Activated CD8-positive, alpha-beta T cell treated with anti-CD3 and anti-CD28 coated beads, Interleukin-2, amount 10 ng/mL, durations not matched to agents 7 days and 5 days (primary cell): Measurements from ENCODE around the gene CKAP2L. TPM values are rescaled to one million over a fixed set of nuclear protein-coding genes. Genes with fewer than 3 reads are reported as not detected.
"Not testable (repeated sequence)": the region's sequence is repeated elsewhere in the genome, so short reads cannot be mapped to it uniquely, and the experiment has no call there.

Experiments
- ATAC-seq: fragments of 150-1000 bp; cut with Tn5 transposase; one replicate; pipeline ENCODE4 v1.10.0; 2021; ENCODE audit warnings: moderate library complexity
- CTCF ChIA-PET: fragments of 350-600 bp; sonication (Branson Sonifier 250); formaldehyde crosslinking; loops from one replicate; lab custom pipeline; 2021; ENCODE audit warnings: antibody characterized with exemption; lab: Charles Lee
- POLR2A ChIA-PET: fragments of 350-600 bp; sonication (Branson Sonifier 250); formaldehyde crosslinking; loops from one replicate; lab custom pipeline; 2021; ENCODE audit warnings: antibody characterized with exemption; lab: Charles Lee
- DNase-seq: peaks from one replicate; pipeline ENCODE4 v3.0.0-alpha.2; 2020
- H3K27ac Mint-ChIP-seq: one replicate; pipeline ENCODE4 v1.8.0; 2021; ENCODE audit warnings: mild to moderate bottlenecking, mixed read lengths
- H3K27me3 Mint-ChIP-seq: one replicate; pipeline ENCODE4 v1.8.0; 2021; ENCODE audit warnings: low read depth, mixed read lengths
- H3K36me3 Mint-ChIP-seq: one replicate; pipeline ENCODE4 v1.8.0; 2021; ENCODE audit warnings: low read depth, mixed read lengths
- H3K4me1 Mint-ChIP-seq: one replicate; pipeline ENCODE4 v1.8.0; 2021; ENCODE audit warnings: low read depth, mixed read lengths
- H3K4me3 Mint-ChIP-seq: one replicate; pipeline ENCODE4 v1.8.0; 2021; ENCODE audit warnings: mild to moderate bottlenecking, mixed read lengths
- H3K9me3 Mint-ChIP-seq: one replicate; pipeline ENCODE4 v1.8.0; 2022; ENCODE audit warnings: mixed read lengths; ENCODE audit not compliant: insufficient read depth
- total RNA-seq, 2 experiments: library from RNA; stranded (reverse); gene quantifications; one replicate each; pipeline ENCODE4 v1.2.3, GENCODE V29; 2021

Gene CKAP2L
- total RNA-seq, 2 experiments from 2014 or later, result 59.3 to 63.4 TPM

DNA sequence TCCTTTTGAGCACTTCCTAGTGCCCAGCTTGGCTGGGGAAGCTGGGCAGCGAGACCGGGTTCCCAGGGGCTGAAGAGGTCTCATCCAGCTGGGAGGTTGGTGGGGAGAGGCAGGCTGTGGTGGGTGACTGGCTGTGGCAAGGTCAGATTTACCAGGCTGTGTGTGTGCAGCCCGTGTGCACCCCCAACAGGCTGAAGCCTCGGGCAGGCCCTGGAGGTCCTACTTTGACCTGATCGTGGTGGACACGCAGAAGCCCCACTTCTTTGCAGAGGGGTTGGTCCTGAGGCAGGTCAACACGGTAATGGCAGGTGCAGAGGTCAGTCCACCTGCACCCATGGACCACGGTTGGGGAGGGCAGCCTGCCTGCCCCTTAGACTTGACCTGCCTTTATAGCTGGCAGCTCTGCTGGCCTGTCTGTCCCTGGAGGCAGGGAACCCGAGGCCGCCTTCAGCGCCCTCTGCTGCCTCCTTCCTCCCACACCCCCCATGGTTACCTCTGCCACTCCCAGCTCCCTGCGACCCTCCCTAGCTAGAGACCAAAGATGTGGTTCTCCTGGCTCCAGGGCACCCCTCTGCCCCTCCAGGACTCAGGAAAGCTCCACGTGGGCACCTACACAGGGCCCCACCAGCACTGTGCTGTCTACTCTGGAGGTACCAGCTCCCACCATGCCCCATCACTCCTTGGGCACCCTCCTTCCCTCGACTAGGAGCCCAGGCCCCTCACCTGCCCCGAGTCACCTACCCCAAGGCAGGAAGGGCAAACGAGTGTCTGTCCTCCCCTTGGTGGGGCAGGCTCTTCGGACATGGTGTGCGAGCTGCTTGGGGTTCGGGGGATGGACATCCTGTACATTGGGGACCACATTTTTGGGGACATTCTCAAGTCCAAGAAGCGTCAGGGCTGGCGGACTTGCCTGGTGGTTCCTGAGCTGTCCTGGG lies 39.6 kb downstream of the CKAP2L start:
- H3K4me1 Mint-ChIP-seq, result peaks cover 12% of the 10 kb centered on the region
- no peak for DNase-seq
- no peak overlapping the region for H3K4me3 Mint-ChIP-seq
- no peak overlapping the region for H3K27ac Mint-ChIP-seq
- peaks cover 10% of the 10 kb centered on the region for H3K27me3 Mint-ChIP-seq
- ChIA-PET POLR2A (interaction anchor here (0.6 to 2.2 kb wide), 4 partner anchors 17 to 121 kb away, joined by 3 to 6 read pairs (median 4); no protein-coding TSS in a partner anchor), CTCF (interaction anchor here (0.9 to 10.0 kb wide), 19 partner anchors 9 to 141 kb away, joined by 3 to 335 read pairs (median 8); partner anchors contain the start of gene SLC20A1)
- H3K9me3 Mint-ChIP-seq, result no peaks in the 10 kb centered on the region
- H3K36me3 Mint-ChIP-seq, result no peaks in the 10 kb centered on the region
- ATAC-seq, result no peak

DNA sequence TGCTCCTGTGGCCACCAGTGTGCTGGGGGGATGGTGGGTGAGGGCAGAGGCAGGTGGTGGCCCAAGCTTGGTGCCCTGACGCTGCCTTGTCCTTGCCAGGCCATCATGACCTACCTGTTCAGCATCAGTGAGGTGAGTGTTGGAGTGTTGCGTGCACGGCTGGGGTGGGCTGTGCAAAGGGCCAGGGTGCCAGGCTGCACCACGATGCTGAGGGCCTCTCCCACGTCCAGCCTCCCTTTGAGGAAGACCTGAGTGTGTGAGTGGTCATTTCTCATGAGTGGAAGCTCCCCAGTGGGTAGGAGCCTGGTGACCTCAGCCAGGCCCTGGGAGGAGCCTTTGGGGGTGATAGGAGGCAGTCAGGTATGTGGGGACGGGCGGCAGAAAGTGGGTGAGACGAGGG lies 40.4 kb downstream of the CKAP2L start:
- Mint-ChIP-seq H3K4me1 (peaks cover 12% of the 10 kb centered on the region), H3K9me3 (no peaks in the 10 kb centered on the region), H3K27ac (no peak overlapping the region), H3K27me3 (peaks cover 10% of the 10 kb centered on the region), H3K36me3 (no peaks in the 10 kb centered on the region), H3K4me3 (no peak overlapping the region)
- ATAC-seq, result no peak
- ChIA-PET CTCF (interaction anchor here (1.0 to 10.0 kb wide), 8 partner anchors 32 to 123 kb away, joined by 3 to 335 read pairs (median 16); partner anchors contain the start of gene SLC20A1), POLR2A (interaction anchor here (2.2 kb wide), 1 partner anchor 97 kb away, joined by 6 read pairs; no protein-coding TSS in a partner anchor)
- no peak for DNase-seq

DNA sequence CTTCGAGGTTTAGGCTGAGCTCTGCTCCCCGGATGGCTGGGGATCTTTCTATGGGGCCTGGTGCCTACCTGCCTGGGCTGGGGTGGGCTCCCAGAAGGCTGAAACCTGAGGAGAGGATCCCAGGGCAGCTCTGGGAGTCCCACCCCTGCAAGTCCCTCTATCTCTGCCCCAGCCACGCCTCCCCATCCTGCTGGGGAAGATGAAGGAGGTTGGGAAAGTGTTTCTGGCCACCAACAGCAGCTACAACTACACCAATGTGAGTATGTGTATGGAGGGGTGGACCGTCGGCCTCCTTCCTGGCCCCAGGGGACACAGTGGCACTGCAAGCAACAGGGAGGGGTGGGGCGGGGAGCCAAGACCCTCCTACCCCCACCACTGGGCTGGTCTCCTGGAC lies 40.9 kb downstream of the CKAP2L start:
- Mint-ChIP-seq H3K36me3 (no peaks in the 10 kb centered on the region), H3K9me3 (no peaks in the 10 kb centered on the region), H3K4me1 (peaks cover 12% of the 10 kb centered on the region), H3K27ac (no peak overlapping the region), H3K4me3 (no peak overlapping the region), H3K27me3 (peaks cover 13% of the 10 kb centered on the region)
- DNase-seq (no peak), ATAC-seq (no peak)
- POLR2A ChIA-PET, result no interaction called here
- CTCF ChIA-PET, result interaction anchor here (0.6 to 10.0 kb wide), 6 partner anchors 10 to 123 kb away, joined by 3 to 335 read pairs (median 39); partner anchors contain the start of gene SLC20A1

DNA sequence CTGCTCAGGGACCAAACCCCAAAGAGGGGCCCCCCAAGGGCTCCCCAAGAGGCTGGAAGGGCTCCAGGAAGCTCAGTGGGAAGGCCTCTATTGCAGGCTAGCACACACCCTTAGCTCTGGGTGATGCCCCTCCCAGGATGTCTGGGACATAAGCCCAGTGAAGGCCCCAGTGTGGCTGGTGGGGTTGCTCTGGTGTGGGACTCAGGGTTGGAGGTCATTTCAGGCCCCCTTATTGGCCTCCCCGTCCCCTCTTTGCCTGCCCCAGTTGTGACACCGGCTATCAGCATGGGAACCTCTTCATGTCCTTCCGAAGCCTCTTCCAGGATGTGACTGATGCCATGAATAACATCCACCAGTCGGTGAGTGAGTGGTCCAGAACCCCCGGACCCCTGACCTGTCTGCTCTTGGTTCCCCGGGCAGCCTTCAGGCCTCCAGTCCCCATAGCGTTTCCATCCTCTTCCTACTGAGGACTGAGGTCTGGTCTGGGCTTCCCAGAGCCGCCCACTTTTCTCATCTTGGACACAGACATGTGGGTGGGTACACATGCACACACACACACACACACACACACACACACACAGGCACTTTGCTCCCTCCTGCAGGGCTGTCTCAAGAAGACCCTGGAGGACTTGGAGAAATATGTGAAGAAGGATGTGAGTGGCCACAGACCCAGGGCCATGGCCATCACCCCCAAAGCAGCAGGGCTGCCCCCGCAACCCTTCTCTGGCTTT lies 41.4 kb downstream of the CKAP2L start:
- peaks cover 7% of the 10 kb centered on the region for H3K27me3 Mint-ChIP-seq
- H3K9me3 Mint-ChIP-seq, result no peaks in the 10 kb centered on the region
- H3K36me3 Mint-ChIP-seq, result no peaks in the 10 kb centered on the region
- ChIA-PET POLR2A (interaction anchor here (0.7 kb wide), 1 partner anchor 78 kb away, joined by 4 read pairs; the partner anchor contains the start of gene SLC20A1), CTCF (interaction anchor here (0.6 to 10.0 kb wide), 5 partner anchors 10 to 122 kb away, joined by 3 to 335 read pairs (median 3); no protein-coding TSS in a partner anchor)
- H3K4me1 Mint-ChIP-seq, result peaks cover 12% of the 10 kb centered on the region
- H3K4me3 Mint-ChIP-seq, result no peak overlapping the region
- ATAC-seq (no peak), DNase-seq (no peak)
- peak overlapping the region; percentile 49 for H3K27ac Mint-ChIP-seq

DNA sequence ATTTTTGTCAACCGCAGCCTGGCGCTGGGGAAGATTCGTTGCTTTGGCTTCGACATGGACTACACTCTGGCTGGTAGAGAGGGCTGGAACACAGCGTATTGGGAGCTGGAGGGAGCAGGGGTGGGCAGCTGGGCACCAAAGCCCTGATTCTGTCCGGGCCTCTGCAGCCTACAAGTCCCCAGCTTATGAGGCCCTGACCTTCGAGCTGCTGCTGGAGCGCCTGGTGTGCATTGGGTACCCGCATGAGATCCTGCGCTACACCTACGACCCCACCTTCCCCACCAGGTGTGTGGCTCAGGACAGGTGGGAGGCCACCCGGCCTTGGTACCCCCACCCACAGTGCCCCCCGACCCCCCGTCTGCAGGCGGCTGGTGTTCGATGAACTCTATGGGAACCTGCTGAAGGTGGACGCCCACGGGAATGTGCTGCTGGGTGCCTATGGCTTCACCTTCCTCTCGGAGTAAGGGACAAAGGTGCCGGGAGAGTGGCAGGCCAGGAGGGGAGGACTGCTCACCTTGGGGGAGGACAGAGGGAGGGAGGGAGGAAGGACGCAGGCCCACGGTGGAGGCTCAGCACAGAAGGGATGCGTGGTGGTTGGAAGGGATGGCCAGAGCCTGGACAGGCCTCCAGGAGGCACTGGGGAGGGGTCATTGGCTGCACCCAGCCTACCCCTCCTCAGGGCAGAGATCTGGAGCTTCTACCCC lies 42.4 kb downstream of the CKAP2L start:
- H3K36me3 Mint-ChIP-seq, result no peaks in the 10 kb centered on the region
- H3K4me3 Mint-ChIP-seq, result no peak overlapping the region
- peaks cover 10% of the 10 kb centered on the region for H3K4me1 Mint-ChIP-seq
- POLR2A ChIA-PET, result interaction anchor here (0.7 kb wide), 1 partner anchor 77 kb away, joined by 4 read pairs; the partner anchor contains the start of gene SLC20A1
- CTCF ChIA-PET, result interaction anchor here (1.0 kb wide), 1 partner anchor 96 kb away, joined by 3 read pairs; no protein-coding TSS in a partner anchor
- H3K9me3 Mint-ChIP-seq, result no peaks in the 10 kb centered on the region
- DNase-seq, result no peak
- no peak overlapping the region for H3K27ac Mint-ChIP-seq
- ATAC-seq, result no peak
- H3K27me3 Mint-ChIP-seq, result peaks cover 9% of the 10 kb centered on the region

DNA sequence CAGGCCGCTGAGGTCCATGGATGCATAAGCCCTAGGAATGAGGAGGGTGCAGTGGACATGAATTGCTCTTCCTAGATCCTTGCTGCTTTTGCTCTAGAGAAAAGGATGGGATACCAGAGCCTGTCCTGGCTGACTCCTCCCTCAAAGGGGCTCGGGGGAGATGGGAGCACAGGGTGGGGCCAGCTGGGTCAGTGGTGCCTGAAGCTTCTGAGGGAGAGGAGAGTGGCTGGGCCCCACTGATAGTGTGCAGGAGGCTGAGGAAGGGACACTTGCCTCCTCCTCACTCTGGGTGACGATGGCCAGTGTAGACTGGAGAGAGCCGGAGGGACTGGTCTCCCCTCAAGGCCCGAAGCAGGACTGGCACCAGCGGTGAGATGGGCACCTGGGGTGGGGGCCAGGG lies 43.6 kb downstream of the CKAP2L start, which contains the start of gene NT5DC4:
TSS of gene NT5DC4 (plus strand) at position 236 of the 400 bp plus-strand sequence. CDS start at position 296, 60 bp downstream.
- peaks cover under 1% of the 10 kb centered on the region for H3K4me1 Mint-ChIP-seq
- no peaks in the 10 kb centered on the region for H3K36me3 Mint-ChIP-seq
- no peak within 1 kb of the TSS for H3K27ac Mint-ChIP-seq
- ATAC-seq (no peak), DNase-seq (no peak)
- H3K27me3 Mint-ChIP-seq, result peaks cover 11% of the 10 kb centered on the region
- H3K9me3 Mint-ChIP-seq, result no peaks in the 10 kb centered on the region
- ChIA-PET CTCF (interaction anchor here (1.4 kb wide), 1 partner anchor 15 kb away, joined by 3 read pairs; no protein-coding TSS in a partner anchor), POLR2A (no interaction called here)
- no peak within 1 kb of the TSS for H3K4me3 Mint-ChIP-seq

DNA sequence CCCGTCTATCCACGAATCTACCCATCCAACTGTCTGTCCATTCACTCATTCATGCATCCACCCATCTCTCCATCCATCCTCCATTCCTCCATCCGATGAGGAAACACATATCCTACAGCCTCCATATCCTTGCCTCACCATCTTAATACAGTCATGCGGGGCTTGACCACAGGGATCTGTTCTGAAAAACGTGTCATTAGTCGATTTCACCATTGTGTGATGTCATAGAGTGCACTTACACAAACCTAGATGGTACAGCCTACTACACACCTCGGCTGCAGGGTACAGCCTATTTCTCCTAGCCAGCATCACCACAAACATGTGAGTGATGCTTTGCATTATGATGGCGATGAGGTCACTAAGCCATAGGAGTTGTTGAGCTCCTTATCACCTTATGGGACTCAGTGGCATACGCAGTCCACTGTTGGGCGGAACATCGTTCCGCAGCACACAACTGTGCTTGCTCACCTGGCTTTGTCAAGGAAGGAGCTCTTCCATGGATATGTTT lies 45.5 kb downstream of the CKAP2L start:
- H3K27ac Mint-ChIP-seq, result no peak overlapping the region
- POLR2A ChIA-PET, result no interaction called here
- no peaks in the 10 kb centered on the region for H3K9me3 Mint-ChIP-seq
- no peak for DNase-seq
- CTCF ChIA-PET, result interaction anchor here (0.8 kb wide), 1 partner anchor 11 kb away, joined by 3 read pairs; no protein-coding TSS in a partner anchor
- H3K4me1 Mint-ChIP-seq, result no peaks in the 10 kb centered on the region
- H3K27me3 Mint-ChIP-seq, result peaks cover 16% of the 10 kb centered on the region
- no peaks in the 10 kb centered on the region for H3K36me3 Mint-ChIP-seq
- no peak overlapping the region for H3K4me3 Mint-ChIP-seq
- ATAC-seq, result no peak

DNA sequence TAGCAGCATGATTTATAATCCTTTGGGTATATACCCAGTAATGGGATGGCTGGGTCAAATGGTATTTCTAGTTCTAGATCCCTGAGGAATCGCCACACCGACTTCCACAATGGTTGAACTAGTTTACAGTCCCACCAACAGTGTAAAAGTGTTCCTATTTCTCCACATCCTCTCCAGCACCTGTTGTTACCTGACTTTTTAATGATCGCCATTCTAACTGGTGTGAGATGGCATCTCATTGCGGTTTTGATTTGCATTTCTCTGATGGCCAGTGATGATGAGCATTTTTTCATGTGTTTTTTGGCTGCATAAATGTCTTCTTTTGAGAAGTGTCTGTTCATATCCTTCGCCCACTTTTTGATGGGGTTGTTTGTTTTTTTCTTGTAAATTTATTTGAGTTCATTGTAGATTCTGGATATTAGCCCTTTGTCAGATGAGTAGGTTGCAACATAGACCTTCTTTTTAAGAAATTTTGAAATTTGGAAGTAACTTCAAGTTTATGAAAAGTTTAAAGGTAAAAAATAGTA lies 47.5 kb downstream of the CKAP2L start:
- H3K27ac Mint-ChIP-seq, CTCF ChIA-PET, H3K4me1 Mint-ChIP-seq, H3K4me3 Mint-ChIP-seq, H3K9me3 Mint-ChIP-seq, ATAC-seq, DNase-seq, H3K36me3 Mint-ChIP-seq, POLR2A ChIA-PET: not testable (repeated sequence)
- H3K27me3 Mint-ChIP-seq, result peaks cover 30% of the 10 kb centered on the region

DNA sequence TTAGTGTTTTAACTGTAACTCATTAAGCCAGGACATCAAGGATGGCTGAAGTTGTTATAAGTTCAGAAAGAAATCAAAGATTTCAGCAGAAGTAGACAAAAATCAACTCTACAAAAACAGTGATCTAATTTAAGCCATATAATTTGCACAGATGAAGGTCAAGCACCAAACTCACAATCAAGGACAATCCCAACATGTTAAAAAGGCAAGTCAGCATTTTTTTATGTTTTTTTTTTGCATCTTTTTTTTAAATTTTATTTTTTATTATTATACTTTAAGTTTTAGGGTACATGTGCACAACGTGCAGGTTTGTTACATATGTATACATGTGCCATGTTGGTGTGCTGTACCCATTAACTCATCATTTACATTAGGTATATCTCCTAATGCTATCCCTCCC lies 48.3 kb downstream of the CKAP2L start:
- H3K36me3 Mint-ChIP-seq, H3K9me3 Mint-ChIP-seq, ATAC-seq, H3K4me1 Mint-ChIP-seq, H3K27ac Mint-ChIP-seq, POLR2A ChIA-PET, DNase-seq, H3K4me3 Mint-ChIP-seq: not testable (repeated sequence)
- CTCF ChIA-PET, result interaction anchor here (1.5 kb wide), 1 partner anchor 10 kb away, joined by 3 read pairs; no protein-coding TSS in a partner anchor
- H3K27me3 Mint-ChIP-seq, result peaks cover 33% of the 10 kb centered on the region

DNA sequence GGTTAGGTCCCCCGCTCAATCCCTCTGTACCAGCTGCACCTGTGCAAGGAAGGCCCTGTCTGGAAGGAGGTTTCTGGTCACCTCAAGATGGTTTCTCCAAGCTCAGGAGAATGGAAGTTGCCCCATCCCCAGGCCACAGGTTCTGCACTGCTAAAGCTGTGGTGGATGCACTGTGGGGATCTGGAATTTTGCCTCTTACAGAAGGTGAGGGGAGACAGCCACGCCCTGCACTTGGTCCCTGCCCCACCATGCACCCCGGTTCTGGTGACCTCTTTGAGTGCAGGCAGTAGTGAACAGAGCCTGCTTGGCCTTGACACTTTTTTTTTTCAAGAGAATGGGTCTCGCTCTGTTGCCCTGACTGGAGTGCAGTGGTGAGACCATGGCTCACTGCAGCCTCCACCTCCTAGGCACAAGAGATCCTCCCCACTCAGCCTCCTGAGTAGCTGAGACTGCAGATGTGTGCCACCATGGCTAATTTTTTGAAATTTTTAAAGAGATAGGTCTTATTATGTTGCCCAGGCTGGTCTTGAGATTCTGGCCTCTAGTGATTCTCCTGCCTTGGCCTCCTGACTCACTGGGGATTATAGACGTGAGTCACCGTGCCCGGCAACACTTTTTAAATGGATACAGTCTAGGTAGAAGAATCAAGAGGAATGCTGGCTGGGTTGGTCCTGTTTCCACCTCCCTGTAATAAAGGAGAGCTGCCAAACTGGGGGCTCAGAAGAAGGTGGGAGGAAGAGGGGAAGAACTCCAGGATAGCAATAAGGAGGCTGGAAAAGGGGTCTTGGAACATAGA lies 49.4 kb downstream of the CKAP2L start:
- Mint-ChIP-seq H3K9me3 (no peaks in the 10 kb centered on the region), H3K4me1 (peaks cover 3% of the 10 kb centered on the region), H3K36me3 (no peaks in the 10 kb centered on the region), H3K4me3 (no peak overlapping the region), H3K27ac (no peak overlapping the region), H3K27me3 (peaks cover 42% of the 10 kb centered on the region)
- POLR2A ChIA-PET, result no interaction called here
- CTCF ChIA-PET, result interaction anchor here (1.5 kb wide), 1 partner anchor 11 kb away, joined by 3 read pairs; no protein-coding TSS in a partner anchor
- no peak for DNase-seq
- ATAC-seq, result no peak
